ENCODE data around the gene VTN. TPM values are rescaled to one million over a fixed set of nuclear protein-coding genes. Genes with fewer than 3 reads are reported as not detected.

VTN gene
- total RNA-seq, 3 donors from 2014 or later (not counting 1 experiment from before 2014, with no cell fraction given) = not detected

DNA sequence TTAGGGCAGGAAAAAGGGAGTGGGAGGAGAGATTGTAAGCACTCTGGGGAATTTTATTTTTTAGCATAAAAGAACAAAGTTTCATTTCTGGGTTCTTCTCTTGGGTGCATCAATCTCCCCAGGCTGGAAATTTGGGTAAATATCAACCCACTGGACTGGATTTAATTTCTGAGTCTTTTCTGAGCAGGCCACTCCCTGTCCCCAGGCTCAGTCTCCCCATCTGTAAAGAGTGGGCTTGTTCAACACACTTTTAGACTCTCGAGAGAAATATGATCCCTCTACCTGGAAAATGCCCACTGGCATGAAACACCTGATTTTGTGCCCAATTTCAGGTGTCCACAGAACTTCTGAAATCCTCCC is 617 bp upstream of the VTN start:
- no peak overlapping the region for H3K4me3 ChIP-seq (ENCODE audit: low read length)
- no peak for ATAC-seq
- H3K36me3 Mint-ChIP-seq = no peaks in the 10 kb centered on the region

DNA sequence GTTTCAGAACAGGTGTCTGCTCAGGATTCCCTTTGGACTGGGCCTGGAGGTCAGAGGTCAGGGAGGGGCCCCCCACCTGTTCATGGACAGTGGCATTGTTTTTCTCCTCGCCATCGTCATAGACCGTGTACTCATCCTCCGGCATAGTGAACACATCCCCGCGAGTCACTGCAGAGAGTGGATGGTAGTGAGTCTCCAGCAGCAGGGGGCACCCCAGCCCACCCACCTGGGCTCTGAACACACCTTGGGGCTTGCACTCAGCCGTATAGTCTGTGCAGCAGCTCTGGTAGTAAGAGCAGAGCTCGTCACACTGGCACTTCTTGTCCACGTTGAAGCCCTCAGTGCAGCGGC is 448 bp downstream of the VTN start:
- Mint-ChIP-seq H3K27ac (peak overlapping the region; percentile 34 to 93), H3K9me3 (no peaks in the 10 kb centered on the region), H3K36me3 (no peaks in the 10 kb centered on the region), H3K4me1 (peaks cover 10 to 23% of the 10 kb centered on the region in 2 donors), H3K27me3 (ENCODE audit: low read depth in 2 of 2) (no peaks in the 10 kb centered on the region), H3K4me3 (peak overlapping the region; percentile 95)
- H3K4me3 ChIP-seq (ENCODE audit: low read length) = no peak overlapping the region
- 93% methylated on average over 10 of the region's 10 CpGs for WGBS (ENCODE audit: insufficient coverage)
- TF ChIP-seq, protein P1, sequence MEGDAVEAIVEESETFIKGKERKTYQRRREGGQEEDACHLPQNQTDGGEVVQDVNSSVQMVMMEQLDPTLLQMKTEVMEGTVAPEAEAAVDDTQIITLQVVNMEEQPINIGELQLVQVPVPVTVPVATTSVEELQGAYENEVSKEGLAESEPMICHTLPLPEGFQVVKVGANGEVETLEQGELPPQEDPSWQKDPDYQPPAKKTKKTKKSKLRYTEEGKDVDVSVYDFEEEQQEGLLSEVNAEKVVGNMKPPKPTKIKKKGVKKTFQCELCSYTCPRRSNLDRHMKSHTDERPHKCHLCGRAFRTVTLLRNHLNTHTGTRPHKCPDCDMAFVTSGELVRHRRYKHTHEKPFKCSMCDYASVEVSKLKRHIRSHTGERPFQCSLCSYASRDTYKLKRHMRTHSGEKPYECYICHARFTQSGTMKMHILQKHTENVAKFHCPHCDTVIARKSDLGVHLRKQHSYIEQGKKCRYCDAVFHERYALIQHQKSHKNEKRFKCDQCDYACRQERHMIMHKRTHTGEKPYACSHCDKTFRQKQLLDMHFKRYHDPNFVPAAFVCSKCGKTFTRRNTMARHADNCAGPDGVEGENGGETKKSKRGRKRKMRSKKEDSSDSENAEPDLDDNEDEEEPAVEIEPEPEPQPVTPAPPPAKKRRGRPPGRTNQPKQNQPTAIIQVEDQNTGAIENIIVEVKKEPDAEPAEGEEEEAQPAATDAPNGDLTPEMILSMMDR (IDR thresholded peaks at IDR 0.05) = no peak
- H3K9me3 ChIP-seq (ENCODE audit: control insufficient read depth, insufficient read depth, low read length) = no peaks in the 10 kb centered on the region
- peaks cover 23% of the 10 kb centered on the region for H3K4me1 ChIP-seq (ENCODE audit: control insufficient read depth, insufficient read depth, low read length)
- no peaks in the 10 kb centered on the region for H3K36me3 ChIP-seq (ENCODE audit: control insufficient read depth, insufficient read depth, low read length)
- DNase-seq (peak in 1 of 2 donors; percentile 43), ATAC-seq (no peak)
- intact Hi-C loops (cut with micrococcal nuclease) = no loop called here
- H3K27me3 ChIP-seq (ENCODE audit: control insufficient read depth, insufficient read depth, low read length) = no peaks in the 10 kb centered on the region
- no peak overlapping the region for H3K27ac ChIP-seq (ENCODE audit: low read length)

More for the DNA sequence above, 617 bp upstream of the VTN start:
- peaks cover 10 to 23% of the 10 kb centered on the region in 2 donors for H3K4me1 Mint-ChIP-seq
- TF ChIP-seq, protein P1 (IDR thresholded peaks at IDR 0.05) = no peak
- peak in 1 of 2 donors; percentile 23 for DNase-seq
- H3K9me3 Mint-ChIP-seq = no peaks in the 10 kb centered on the region
- H3K4me3 Mint-ChIP-seq = peak overlapping the region; percentile 95
- peak overlapping the region; percentile 51 for H3K27ac ChIP-seq (ENCODE audit: low read length)
- no peaks in the 10 kb centered on the region for H3K27me3 ChIP-seq (ENCODE audit: control insufficient read depth, insufficient read depth, low read length)
- intact Hi-C loops (cut with micrococcal nuclease) = no loop called here
- no peaks in the 10 kb centered on the region for H3K36me3 ChIP-seq (ENCODE audit: control insufficient read depth, insufficient read depth, low read length)
- H3K4me1 ChIP-seq (ENCODE audit: control insufficient read depth, insufficient read depth, low read length) = peaks cover 23% of the 10 kb centered on the region
- peak overlapping the region; percentile 85 to 93 for H3K27ac Mint-ChIP-seq
- H3K9me3 ChIP-seq (ENCODE audit: control insufficient read depth, insufficient read depth, low read length) = no peaks in the 10 kb centered on the region
- H3K27me3 Mint-ChIP-seq (ENCODE audit: low read depth in 2 of 2) = no peaks in the 10 kb centered on the region
- 100% methylated on average over 1 of the region's 1 CpG for WGBS (ENCODE audit: insufficient coverage)

DNA sequence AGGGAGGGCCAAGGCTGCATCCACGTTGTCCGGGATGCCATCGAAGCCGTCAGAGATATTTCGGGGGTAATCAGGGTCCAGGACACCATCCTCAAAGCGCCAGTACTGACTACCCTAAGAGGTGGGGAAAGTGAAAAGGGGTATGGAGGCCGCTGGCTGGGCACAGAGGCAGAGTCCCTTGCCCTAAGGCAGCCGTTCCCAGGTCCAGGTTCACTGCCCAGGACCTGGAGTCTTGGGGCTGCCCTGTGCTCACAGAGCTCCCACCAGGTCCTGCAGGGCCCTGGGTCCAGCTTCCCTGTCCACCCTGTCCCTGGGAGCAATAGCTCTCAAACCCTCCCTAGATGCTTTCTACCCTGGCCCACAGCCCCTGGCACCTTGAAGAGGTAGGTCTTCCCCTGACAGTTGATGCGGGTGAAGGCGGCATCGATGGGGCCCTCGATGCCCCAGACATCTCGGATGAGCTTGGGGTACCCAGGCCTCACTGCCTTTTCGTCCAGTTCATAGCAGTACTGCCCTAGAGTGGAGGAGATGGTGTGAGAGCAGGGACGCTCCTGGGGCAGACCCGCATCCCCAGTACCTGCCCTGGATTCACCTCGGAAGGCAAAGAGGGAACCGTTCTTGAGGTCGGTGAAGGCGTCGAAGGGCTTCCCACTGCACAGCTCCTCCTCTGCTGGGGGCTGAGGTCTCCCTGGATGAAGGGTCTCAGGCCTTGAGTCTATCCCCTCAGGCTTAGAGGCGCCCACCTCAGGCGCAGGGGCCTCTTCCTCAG is 1.0 kb downstream of the VTN start:
- ATAC-seq = no peak
- Mint-ChIP-seq H3K4me3 (peak overlapping the region; percentile 31), H3K27me3 (ENCODE audit: low read depth in 2 of 2) (no peaks in the 10 kb centered on the region), H3K4me1 (peaks cover 10 to 23% of the 10 kb centered on the region in 2 donors), H3K9me3 (no peaks in the 10 kb centered on the region), H3K36me3 (no peaks in the 10 kb centered on the region), H3K27ac (peak overlapping the region; percentile 34 to 93)
- peaks cover 23% of the 10 kb centered on the region for H3K4me1 ChIP-seq (ENCODE audit: control insufficient read depth, insufficient read depth, low read length)
- no peak overlapping the region for H3K27ac ChIP-seq (ENCODE audit: low read length)
- H3K4me3 ChIP-seq (ENCODE audit: low read length) = no peak overlapping the region
- H3K9me3 ChIP-seq (ENCODE audit: control insufficient read depth, insufficient read depth, low read length) = no peaks in the 10 kb centered on the region
- DNase-seq = no peak
- no peaks in the 10 kb centered on the region for H3K27me3 ChIP-seq (ENCODE audit: control insufficient read depth, insufficient read depth, low read length)
- intact Hi-C loops (cut with micrococcal nuclease) = no loop called here
- TF ChIP-seq, protein P1 (IDR thresholded peaks at IDR 0.05) = no peak
- WGBS (ENCODE audit: insufficient coverage) = 93% methylated on average over 23 of the region's 23 CpGs
- peaks cover 2% of the 10 kb centered on the region for H3K36me3 ChIP-seq (ENCODE audit: control insufficient read depth, insufficient read depth, low read length)

Data from natural killer cell (primary cell).